ENCODE results near the gene PALLD. TPM values are rescaled to one million over a fixed set of nuclear protein-coding genes. Genes with fewer than 3 reads are reported as not detected.

PALLD gene
- total and polyA plus RNA-seq, 2 of the 8 experiments (the other 6 are each of a cell fraction or from before 2014, with no cell fraction given) = 10.5 to 25.0 TPM

GRCh38 chr4:168636040-168636439, 139.2 kb downstream of the PALLD start (continued):
- TF ChIP-seq CHD7 (IDR thresholded peaks at IDR 0.05; ENCODE audit: insufficient replicate concordance, low read length) (no peak), POLR2A (IDR thresholded peaks at IDR 0.05; ENCODE audit: control extremely low read depth in 1 of 2, low read depth in 2 of 2, low read length in 2 of 2) (no peak), SIRT6 (IDR thresholded peaks at IDR 0.05; ENCODE audit: low read length) (no peak), TAF1 (IDR thresholded peaks at IDR 0.05; ENCODE audit: low read depth, low read length) (no peak), KDM1A (IDR thresholded peaks at IDR 0.05; ENCODE audit: borderline replicate concordance, low read length) (no peak), SIN3A (conservative IDR thresholded peaks at IDR 0.05 in 1 of 2, IDR thresholded peaks at IDR 0.05 in 1 of 2; ENCODE audit: low read depth in 1 of 2, low read length in 2 of 2) (no peak), TEAD4 (IDR thresholded peaks at IDR 0.05; ENCODE audit: low read depth, low read length) (no peak), SUZ12 (IDR thresholded peaks at IDR 0.05; ENCODE audit: low read length) (no peak)

Data from H1 (cell line).